ENCODE measurements around the gene AGTRAP.

- no peak for TF ChIP-seq CTCF (IDR thresholded peaks at IDR 0.05)
- TF ChIP-seq POLR2A (IDR thresholded peaks at IDR 0.05): no peak
Measured at GRCh38 chr1:11765661-11766428, 29.9 kb downstream of the AGTRAP start.
